GM12878 (cell line): ENCODE measurements around the gene PAX6. TPM values are rescaled to one million over a fixed set of nuclear protein-coding genes. Genes with fewer than 3 reads are reported as not detected.

ENCODE experiments used
- ATAC-seq: fragments of 200-7000 bp; cut with Tn5 transposase; 3 replicates; pipeline ENCODE4 v1.9.1; 2020; ENCODE audit warnings: mild to moderate bottlenecking, moderate library complexity
- BruUV-seq: library from RNA; stranded (reverse); fragments of 400-500 nt; replicated peaks from 2 replicates; lab custom pipeline; 2021; lab: Mats Ljungman, UMichigan
- CTCF ChIA-PET: fragments of 300-600 bp; sonication (Branson Sonifier 250); formaldehyde crosslinking; extraction: SDS; loops from one replicate; lab custom pipeline; 2021; ENCODE audit warnings: inconsistent platforms; lab: Yijun Ruan, JAX
- POLR2A ChIA-PET: fragments of 350-600 bp; formaldehyde crosslinking; extraction: SDS; loops from one replicate; lab custom pipeline; 2021; ENCODE audit warnings: inconsistent platforms; lab: Charles Lee
- RAD21 ChIA-PET: fragments of 300-600 bp; sonication (Branson Sonifier 250); formaldehyde crosslinking; loops from one replicate; lab custom pipeline; 2023; ENCODE audit warnings: antibody characterized with exemption; ENCODE audit not compliant: unreplicated experiment; lab: Charles Lee
- SMC1A ChIA-PET: fragments of 300-600 bp; sonication (Branson Sonifier 250); formaldehyde crosslinking; loops from one replicate; lab custom pipeline; 2023; ENCODE audit not compliant: unreplicated experiment, uncharacterized antibody; lab: Charles Lee
- DNase-seq: peaks from one replicate; pipeline ENCODE4 v3.0.0-alpha.2; 2011; ENCODE audit warnings: low read depth, low spot score
- FAIRE-seq: peaks from 3 replicates; lab custom pipeline; 2011; peaks lifted over from hg19 to GRCh38; lab: Jason Lieb, UNC
- H2AFZ ChIP-seq: 2 replicates; pipeline ENCODE4 v1.6.0; 2011; ENCODE audit warnings: low read depth, low read length, control low read depth; ENCODE audit not compliant: control insufficient read depth
- H3K27ac ChIP-seq: 2 replicates; pipeline ENCODE4 v1.5.1; 2011; ENCODE audit warnings: control low read depth; ENCODE audit not compliant: control insufficient read depth, insufficient read depth
- H3K27me3 ChIP-seq, 2 experiments: replicated peaks in 1 of 2; 2 replicates each; pipeline versions ENCODE4 v1.6.0 to v1.6.1; 2011; ENCODE audit warnings: low read length in 1 of 2; ENCODE audit not compliant: control insufficient read depth in 2 of 2, insufficient read depth in 2 of 2
- H3K36me3 ChIP-seq, 2 experiments: 2 replicates each; pipeline ENCODE4 v1.5.1; 2011; ENCODE audit warnings: low read length in 1 of 2; ENCODE audit not compliant: control insufficient read depth in 2 of 2, insufficient read depth in 2 of 2
- H3K4me1 ChIP-seq: 2 replicates; pipeline ENCODE4 v1.6.1; 2011; ENCODE audit warnings: mild to moderate bottlenecking, low read length, moderate library complexity, mixed read lengths; ENCODE audit not compliant: control insufficient read depth, insufficient read depth
- H3K4me2 ChIP-seq: 2 replicates; pipeline ENCODE4 v1.6.0; 2011; ENCODE audit warnings: control low read depth; ENCODE audit not compliant: control insufficient read depth, insufficient read depth
- H3K4me3 ChIP-seq: fragments of 200-600 bp; sonication (generic); 2 replicates; pipeline ENCODE4 v1.5.1; 2016
- H3K79me2 ChIP-seq: 2 replicates; pipeline ENCODE4 v1.6.0; 2011; ENCODE audit warnings: low read length; ENCODE audit not compliant: control insufficient read depth, insufficient read depth
- H3K9ac ChIP-seq: 2 replicates; pipeline ENCODE4 v1.8.0; 2011; ENCODE audit warnings: low read length, control low read depth, mixed read lengths; ENCODE audit not compliant: control insufficient read depth, insufficient read depth
- H3K9me3 ChIP-seq: replicated peaks from 3 replicates; pipeline ENCODE4 v1.5.1; 2011; ENCODE audit warnings: mild to moderate bottlenecking, low read length; ENCODE audit not compliant: control insufficient read depth, insufficient read depth
- H4K20me1 ChIP-seq: 2 replicates; pipeline ENCODE4 v1.6.0; 2011; ENCODE audit not compliant: control insufficient read depth, insufficient read depth
- BMI1 ChIP-seq: fragments of 450-650 bp; IDR thresholded peaks from 2 replicates; pipeline ENCODE4 v1.6.1; 2016; ENCODE audit warnings: mild to moderate bottlenecking, moderate library complexity, borderline replicate concordance
- CBX3 ChIP-seq: fragments of 200-600 bp; sonication (generic); IDR thresholded peaks from 2 replicates; pipeline ENCODE4 v1.6.1; 2016; ENCODE audit warnings: low read depth, borderline replicate concordance
- CHD1 ChIP-seq: IDR thresholded peaks from 2 replicates; pipeline ENCODE4 v1.6.1; 2012; ENCODE audit warnings: low read depth, low read length, improper control_type of control experiment
- ESRRA ChIP-seq: IDR thresholded peaks from 2 replicates; pipeline ENCODE4 v1.6.1; 2012; ENCODE audit warnings: mild to moderate bottlenecking, low read length, improper control_type of control experiment
- IRF4 ChIP-seq: IDR thresholded peaks from 2 replicates; pipeline ENCODE4 v1.6.1; 2011; ENCODE audit warnings: low read depth, low read length
- IRF5 ChIP-seq: fragments of 450-650 bp; IDR thresholded peaks from 2 replicates; pipeline ENCODE4 v1.6.1; 2017; ENCODE audit warnings: borderline replicate concordance
- JUNB ChIP-seq: IDR thresholded peaks from 2 replicates; pipeline ENCODE4 v1.6.1; 2016; ENCODE audit warnings: antibody characterized with exemption, mild to moderate bottlenecking
- MEF2B ChIP-seq: fragments of 450-650 bp; IDR thresholded peaks from 2 replicates; pipeline ENCODE4 v1.6.1; 2018; ENCODE audit warnings: mild to moderate bottlenecking, moderate library complexity; ENCODE audit not compliant: partially characterized antibody, poor library complexity, severe bottlenecking
- NFIC ChIP-seq: IDR thresholded peaks from 2 replicates; pipeline ENCODE4 v1.6.1; 2012; ENCODE audit warnings: low read depth, mild to moderate bottlenecking, inconsistent platforms, low read length, moderate library complexity
- NFYB ChIP-seq: IDR thresholded peaks from 2 replicates; pipeline ENCODE4 v1.6.1; 2011; ENCODE audit warnings: low read depth, mild to moderate bottlenecking, low read length, improper control_type of control experiment, moderate library complexity; ENCODE audit not compliant: insufficient read depth
- PBX3 ChIP-seq: IDR thresholded peaks from 2 replicates; pipeline ENCODE4 v1.6.1; 2011; ENCODE audit warnings: mild to moderate bottlenecking, low read depth, low read length, moderate library complexity; ENCODE audit not compliant: insufficient replicate concordance
- RFX5 ChIP-seq: IDR thresholded peaks from 2 replicates; pipeline ENCODE4 v1.6.1; 2011; ENCODE audit warnings: low read depth, low read length, improper control_type of control experiment
- SRF ChIP-seq, 2 experiments: IDR thresholded peaks; 2 replicates each; pipeline ENCODE4 v1.6.1; 2011; ENCODE audit warnings: low read depth in 2 of 2, low read length in 2 of 2, mild to moderate bottlenecking in 1 of 2, moderate library complexity in 1 of 2
- ZBTB4 ChIP-seq: fragments of 450-650 bp; formaldehyde crosslinking; IDR thresholded peaks from 2 replicates; pipeline ENCODE4 v1.4.0; 2022; ENCODE audit warnings: mild to moderate bottlenecking, moderate library complexity
- ZNF274 ChIP-seq: IDR thresholded peaks from one replicate; pipeline ENCODE4 v1.8.0; 2011; ENCODE audit not compliant: insufficient read length, insufficient read depth
- ZNF622 ChIP-seq: fragments of 450-650 bp; IDR thresholded peaks from 2 replicates; pipeline ENCODE4 v1.6.1; 2017; ENCODE audit warnings: mild to moderate bottlenecking, inconsistent platforms
- WGBS: methylation state at CpG from one replicate; pipeline ENCODE4 v1.1.6; 2016; ENCODE audit warnings: low lambda C conversion rate; ENCODE audit not compliant: insufficient replicate concordance, insufficient coverage; ENCODE audit errors: missing lambda C conversion rate; 5-methylcytosine and 5-hydroxymethylcytosine counted together
- in situ Hi-C: fragments of 300-500 bp; cut with MboI; formaldehyde crosslinking; loops from 9 replicates; pipeline ENCODE4 v1.14.3; 2018; ENCODE audit warnings: mixed read lengths
- intact Hi-C: fragments of 100-400 bp; cut with micrococcal nuclease; formaldehyde crosslinking; loops from one replicate; pipeline ENCODE4 v1.14.2; 2022; ENCODE audit not compliant: unreplicated experiment
- polyA plus RNA-seq, 11 experiments: library from polyadenylated mRNA; depleted of rRNA in 4 of 11; unstranded in 6 of 11; stranded (reverse) in 5 of 11; fragments of >200 nt; fragmentation: Nextera tagmentation in 4 of 11; fragmentation: Illumina TruSeq in 1 of 11; extraction: Ambion mirVana in 4 of 11; extraction: Trizol in 1 of 11; gene quantifications; 1 replicate in 1 of 11; 2 replicates in 10 of 11; pipeline versions ENCODE4 v1.2.1 to v1.2.3, GENCODE V29; 2011 to 2016; ENCODE audit warnings: inconsistent platforms in 2 of 11, missing spikeins in 2 of 11, low read depth in 1 of 11
- total RNA-seq, 4 experiments: library from RNA; depleted of rRNA in 3 of 4; stranded (reverse); fragments of >200 nt in 3 of 4; fragmentation: Illumina TruSeq in 1 of 4; extraction: Trizol in 1 of 4; gene quantifications; 2 replicates each; pipeline versions ENCODE4 v1.2.1 to v1.2.3, GENCODE V29; 2013 to 2021

Gene PAX6
- total and polyA plus RNA-seq, 10 of the 15 experiments (the other 5 are each of a cell fraction or from before 2014, with no cell fraction given) = 0.06 to 0.26 (median 0.10) TPM; not detected in 3

DNA sequence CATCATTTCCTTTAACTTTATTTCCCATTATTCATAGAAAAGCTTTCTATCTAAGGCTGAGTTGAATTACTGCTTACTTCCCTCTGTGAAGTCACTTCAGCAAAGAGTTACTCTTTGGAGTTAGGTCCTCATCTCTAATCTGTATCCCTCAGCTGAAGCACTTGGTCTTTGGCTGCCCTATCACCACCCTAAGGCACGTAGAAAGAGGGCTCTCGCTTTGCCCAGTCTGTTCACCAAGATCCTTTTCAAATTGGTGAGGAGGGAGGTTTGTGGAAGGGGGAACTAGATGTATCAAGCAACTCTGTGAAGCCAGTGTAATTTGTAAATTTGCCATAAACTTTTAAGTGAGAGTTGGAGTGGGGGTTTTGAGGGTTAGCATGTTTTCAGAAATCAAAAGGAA, 43.4 kb downstream of the PAX6 start:
- H3K36me3 ChIP-seq = no peaks in the 10 kb centered on the region
- no peak overlapping the region for H3K27ac ChIP-seq
- no peak overlapping the region for H3K4me2 ChIP-seq
- H4K20me1 ChIP-seq = no peaks in the 10 kb centered on the region
- 97% methylated on average over 2 of the region's 2 CpGs for WGBS
- ChIA-PET SMC1A (no interaction called here), POLR2A (no interaction called here), CTCF (interaction anchor here (0.6 to 1.6 kb wide), 4 partner anchors 16 to 409 kb away, joined by 3 to 5 read pairs (median 4); no protein-coding TSS in a partner anchor), RAD21 (no interaction called here)
- DNase-seq = no peak
- intact Hi-C loops = no loop called here
- no TSS peak for BruUV-seq
- H3K79me2 ChIP-seq = no peaks in the 10 kb centered on the region
- no peak for ATAC-seq
- in situ Hi-C loops = no loop called here
- TF ChIP-seq CBX3 = no peak
- no peak for TF ChIP-seq SRF (IDR thresholded peaks at IDR 0.05; ENCODE audit: low read depth in 2 of 2, low read length in 2 of 2)
- TF ChIP-seq IRF5 = no peak
- no peak for TF ChIP-seq ESRRA
- TF ChIP-seq BMI1 = no peak
- TF ChIP-seq ZNF274 = no peak
- no peak for TF ChIP-seq ZNF622
- no peak for TF ChIP-seq ZBTB4 (CRISPR knock-in tag)
- no peak for TF ChIP-seq NFIC
- TF ChIP-seq RFX5 = no peak
- TF ChIP-seq PBX3 = no peak
- no peak for TF ChIP-seq NFYB
- TF ChIP-seq IRF4 = no peak
- TF ChIP-seq CHD1 = no peak
- no peak for TF ChIP-seq JUNB
- TF ChIP-seq MEF2B = no peak
- no peak overlapping the region for H2AFZ ChIP-seq
- H3K27me3 ChIP-seq = no peaks in the 10 kb centered on the region
- no peak overlapping the region for H3K4me3 ChIP-seq
- no peak for FAIRE-seq
- H3K9ac ChIP-seq = no peak overlapping the region
- H3K9me3 ChIP-seq = no peaks in the 10 kb centered on the region
- H3K4me1 ChIP-seq = no peaks in the 10 kb centered on the region
